ENCODE data around the gene NWD2.

NWD2 gene

DNA sequence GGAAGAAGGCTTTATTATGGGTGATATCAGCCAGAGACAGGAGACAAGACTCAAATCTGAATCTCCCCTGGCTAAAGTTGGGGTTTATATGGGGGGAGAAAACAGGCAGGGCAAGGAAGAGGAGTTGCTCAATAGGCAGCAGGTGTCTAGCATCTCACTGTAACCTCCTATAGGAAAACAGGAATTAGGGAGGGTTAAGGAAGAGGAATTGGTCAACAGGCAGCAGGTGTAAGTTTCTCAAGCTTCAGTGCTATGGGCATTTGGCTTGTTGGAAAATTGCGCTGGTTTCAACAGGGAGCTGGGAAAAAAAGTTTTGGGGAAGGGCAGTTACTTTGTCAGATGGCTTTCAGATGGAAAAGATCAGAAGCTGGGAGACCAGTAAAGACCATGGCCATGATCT lies 206.4 kb downstream of the NWD2 start:
- DNase-seq (ENCODE audit: low read depth): no peak
- TF ChIP-seq, protein P1, sequence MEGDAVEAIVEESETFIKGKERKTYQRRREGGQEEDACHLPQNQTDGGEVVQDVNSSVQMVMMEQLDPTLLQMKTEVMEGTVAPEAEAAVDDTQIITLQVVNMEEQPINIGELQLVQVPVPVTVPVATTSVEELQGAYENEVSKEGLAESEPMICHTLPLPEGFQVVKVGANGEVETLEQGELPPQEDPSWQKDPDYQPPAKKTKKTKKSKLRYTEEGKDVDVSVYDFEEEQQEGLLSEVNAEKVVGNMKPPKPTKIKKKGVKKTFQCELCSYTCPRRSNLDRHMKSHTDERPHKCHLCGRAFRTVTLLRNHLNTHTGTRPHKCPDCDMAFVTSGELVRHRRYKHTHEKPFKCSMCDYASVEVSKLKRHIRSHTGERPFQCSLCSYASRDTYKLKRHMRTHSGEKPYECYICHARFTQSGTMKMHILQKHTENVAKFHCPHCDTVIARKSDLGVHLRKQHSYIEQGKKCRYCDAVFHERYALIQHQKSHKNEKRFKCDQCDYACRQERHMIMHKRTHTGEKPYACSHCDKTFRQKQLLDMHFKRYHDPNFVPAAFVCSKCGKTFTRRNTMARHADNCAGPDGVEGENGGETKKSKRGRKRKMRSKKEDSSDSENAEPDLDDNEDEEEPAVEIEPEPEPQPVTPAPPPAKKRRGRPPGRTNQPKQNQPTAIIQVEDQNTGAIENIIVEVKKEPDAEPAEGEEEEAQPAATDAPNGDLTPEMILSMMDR (IDR thresholded peaks at IDR 0.05; ENCODE audit: low read depth, low read length, missing control alignments): no peak
- no peak overlapping the region for H3K4me3 ChIP-seq (ENCODE audit: low read depth, low read length)

DNA sequence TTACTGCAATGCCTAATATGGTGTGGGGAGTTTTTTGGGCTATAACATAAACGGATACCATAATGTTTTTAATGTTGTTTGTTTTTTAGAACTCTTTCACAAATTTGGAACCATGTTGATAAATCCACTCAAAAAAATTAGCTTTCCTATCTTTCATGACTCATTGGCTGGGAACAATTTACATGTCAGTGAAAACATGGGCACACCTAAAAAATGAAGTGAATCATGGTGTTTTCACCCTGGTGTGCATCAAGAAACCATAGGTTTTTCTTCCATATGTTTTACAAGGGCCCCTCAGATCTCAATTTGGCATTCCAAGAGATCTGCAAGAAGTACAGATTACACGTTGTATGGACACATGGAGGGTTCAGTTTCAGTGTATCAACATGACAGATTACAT lies 207.1 kb downstream of the NWD2 start:
- DNase-seq (ENCODE audit: low read depth): no peak
- TF ChIP-seq, protein P1 (IDR thresholded peaks at IDR 0.05; ENCODE audit: low read depth, low read length, missing control alignments): no peak
- no peak overlapping the region for H3K4me3 ChIP-seq (ENCODE audit: low read depth, low read length)

DNA sequence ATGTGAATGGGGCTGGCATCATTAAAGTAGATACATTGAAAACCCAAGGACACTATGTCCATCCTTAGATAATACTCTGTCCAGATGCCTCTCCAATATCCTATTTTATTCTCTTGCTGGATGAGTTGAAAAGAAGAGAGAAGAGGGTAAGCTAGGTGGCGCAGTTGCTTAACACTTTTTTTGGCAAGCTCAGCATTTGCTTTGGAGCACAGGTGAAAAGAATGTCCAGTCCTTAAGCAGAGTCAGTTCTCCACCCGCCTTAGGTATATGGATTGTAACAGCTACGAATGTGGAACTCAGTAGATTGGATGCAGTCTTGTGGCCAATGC lies 208.4 kb downstream of the NWD2 start:
- no peak overlapping the region for H3K4me3 ChIP-seq (ENCODE audit: low read depth, low read length)
- TF ChIP-seq, protein P1 (IDR thresholded peaks at IDR 0.05; ENCODE audit: low read depth, low read length, missing control alignments): peak; percentile 62
- peak; percentile 27 for DNase-seq (ENCODE audit: low read depth)

DNA sequence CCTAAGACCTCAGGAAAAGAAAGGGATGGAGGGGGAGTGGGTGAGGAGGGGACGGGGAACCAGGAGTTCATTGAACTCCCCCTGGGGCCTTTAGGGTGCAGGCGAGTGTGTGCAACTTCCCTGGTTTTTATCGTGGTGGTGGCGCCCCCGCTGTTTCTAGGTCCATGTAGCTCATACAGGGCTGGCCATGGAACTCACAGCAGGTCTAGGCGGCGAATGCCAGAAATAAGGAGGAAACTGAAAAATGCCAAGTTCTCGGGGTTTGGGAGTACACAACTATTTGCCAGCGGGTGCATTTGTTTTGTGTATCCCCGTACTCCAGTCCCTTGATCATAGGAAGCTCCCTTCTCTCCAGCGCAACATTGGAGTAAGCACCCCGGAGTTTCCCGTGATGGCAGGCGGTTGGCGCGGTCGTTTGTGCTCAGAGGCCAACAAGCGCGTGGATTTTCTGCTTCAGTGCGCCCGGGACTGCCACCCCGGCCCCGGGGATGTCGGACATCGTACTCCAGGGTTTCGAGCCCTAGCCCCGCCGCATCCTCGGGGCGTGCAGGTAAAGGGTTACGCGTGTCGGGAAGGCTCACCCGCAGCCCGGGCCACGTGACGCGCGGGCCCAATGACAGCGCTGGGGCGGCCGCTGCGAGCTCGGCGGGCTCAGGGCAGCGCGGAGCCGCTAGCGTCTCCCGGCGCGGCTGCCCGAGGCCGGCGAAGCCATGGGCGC lies 208.9 kb downstream of the NWD2 start:
- H3K4me3 ChIP-seq (ENCODE audit: low read depth, low read length): peak overlapping the region; percentile 41
- no peak for DNase-seq (ENCODE audit: low read depth)

DNA sequence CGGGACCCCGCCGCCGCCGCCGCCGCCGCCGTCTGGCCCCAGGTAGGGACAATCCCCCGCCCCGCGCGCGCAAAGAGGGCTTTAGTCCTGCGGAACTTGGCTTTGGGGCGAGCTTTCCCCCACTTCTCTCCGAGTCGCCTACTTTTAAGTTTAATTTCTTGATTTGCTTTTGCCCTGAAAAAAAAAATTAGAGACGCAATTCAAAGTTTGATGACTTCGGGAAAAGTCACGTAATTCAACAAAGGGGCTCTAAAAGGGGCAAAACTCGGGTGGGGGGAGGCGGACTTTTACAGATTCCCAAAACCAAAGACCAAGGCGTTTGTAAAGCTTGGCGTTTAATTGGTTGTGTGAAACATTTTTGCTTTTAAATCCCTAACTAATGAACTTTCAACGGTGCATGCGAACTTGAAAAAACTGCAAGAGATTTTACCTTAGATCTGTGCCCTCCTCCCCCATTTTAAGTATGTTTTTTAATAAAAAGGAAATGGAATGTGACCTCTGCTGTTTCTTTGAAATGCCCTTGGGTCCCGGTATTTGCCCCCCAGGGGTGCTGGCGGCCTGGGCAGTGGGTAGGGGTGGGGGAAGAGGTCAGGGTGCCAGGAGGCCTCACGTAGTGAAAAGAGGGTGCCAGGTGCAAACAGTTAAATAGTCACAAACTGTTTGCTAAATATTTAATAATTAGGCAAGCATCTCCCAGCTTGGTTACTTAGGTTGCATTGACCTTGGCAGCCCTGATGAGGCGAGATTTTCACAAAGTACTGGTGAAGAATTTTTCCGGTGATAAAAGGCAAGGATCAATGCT lies 209.7 kb downstream of the NWD2 start:
- DNase-seq (ENCODE audit: low read depth): no peak
- no peak overlapping the region for H3K4me3 ChIP-seq (ENCODE audit: low read depth, low read length)
- TF ChIP-seq, protein P1 (IDR thresholded peaks at IDR 0.05; ENCODE audit: low read depth, low read length, missing control alignments): no peak

More for the DNA sequence above, 208.9 kb downstream of the NWD2 start:
- TF ChIP-seq, protein P1 (IDR thresholded peaks at IDR 0.05; ENCODE audit: low read depth, low read length, missing control alignments): no peak

DNA sequence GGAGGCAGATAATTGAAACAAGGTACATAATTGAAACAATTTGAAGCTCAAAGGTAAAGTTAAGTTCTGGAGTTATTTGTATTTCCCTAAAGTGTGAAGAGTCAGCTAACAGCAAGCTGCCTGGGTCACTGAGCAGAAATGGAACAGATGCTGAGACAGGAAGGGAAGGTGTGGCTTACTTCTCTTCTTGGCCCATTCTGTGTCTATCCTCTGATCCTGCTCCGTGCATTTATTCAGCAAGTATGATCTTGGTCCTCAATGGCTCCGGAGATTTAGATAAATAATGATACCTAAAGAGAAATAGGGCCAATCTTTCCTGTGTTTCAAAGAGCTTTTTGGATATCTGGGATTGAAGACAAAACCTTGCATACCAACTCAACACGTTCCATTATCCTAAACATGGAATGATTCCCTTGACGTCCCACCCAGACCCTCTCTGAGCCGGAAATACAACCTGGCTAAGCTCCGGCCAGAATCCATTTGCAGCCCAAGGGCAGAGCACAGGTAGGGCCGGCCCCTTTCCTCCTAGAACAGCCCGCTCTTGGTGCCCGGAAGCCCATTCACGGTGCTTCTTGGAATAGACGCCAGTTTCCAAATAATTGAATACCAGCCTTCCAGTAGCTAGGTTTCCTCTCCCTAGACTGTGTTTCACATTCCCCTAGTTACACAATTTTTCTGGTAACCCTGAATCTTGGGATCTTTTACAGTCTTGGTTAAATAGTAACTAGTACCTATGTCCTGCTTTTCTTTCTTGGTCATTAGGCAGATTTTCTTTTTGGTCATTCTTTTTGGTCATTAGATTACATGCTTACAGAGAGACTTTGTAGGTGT lies 211.0 kb downstream of the NWD2 start:
- H3K4me3 ChIP-seq (ENCODE audit: low read depth, low read length): no peak overlapping the region
- DNase-seq (ENCODE audit: low read depth): no peak

More for the DNA sequence above, 211.0 kb downstream of the NWD2 start:
- TF ChIP-seq, protein P1 (IDR thresholded peaks at IDR 0.05; ENCODE audit: low read depth, low read length, missing control alignments): no peak

Measured in GM12864 (cell line).